Measurements from ENCODE around the gene TBC1D22A.

TBC1D22A gene

DNA sequence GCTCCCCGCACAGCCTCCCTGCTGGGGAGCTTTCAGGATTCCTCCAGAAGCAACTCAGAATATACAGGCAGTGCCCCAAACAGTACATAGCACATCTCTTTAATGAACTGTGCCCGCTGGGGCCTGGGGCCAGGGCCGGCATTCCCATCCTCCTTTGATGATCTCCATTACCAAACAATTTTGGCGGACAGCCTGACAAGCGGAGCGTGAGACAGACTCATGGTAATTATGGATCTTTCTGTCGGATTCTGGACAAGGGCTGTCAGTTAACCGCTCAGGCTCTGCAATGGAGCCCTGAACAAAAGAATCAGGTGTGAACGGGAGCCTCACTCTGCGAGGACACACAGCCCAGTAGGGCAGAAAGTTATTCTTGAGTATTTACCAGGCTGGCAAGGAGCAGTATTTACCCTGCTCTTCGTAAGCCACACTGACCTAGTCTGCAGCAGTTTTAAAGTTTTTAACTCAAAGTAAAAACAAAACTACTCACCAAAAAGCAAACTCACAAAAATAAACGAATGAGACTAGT lies 174.0 kb downstream of the TBC1D22A start:
- Histone ChIP-seq H3K9me2 (ENCODE audit: low read depth, low read length) (no peaks in the 10 kb centered on the region), H2AFZ (ENCODE audit: low read length) (no peak overlapping the region), H3K4me3 (ENCODE audit: low read depth, low read length, poor library complexity, severe bottlenecking) (no peak overlapping the region), H3F3A (ENCODE audit: insufficient read depth, low read length) (no peaks in the 10 kb centered on the region), H3K27ac (ENCODE audit: low read depth, low read length, poor library complexity, severe bottlenecking) (no peak overlapping the region), H3K9ac (ENCODE audit: low read length) (no peak overlapping the region), H3K9me3 (ENCODE audit: low read length) (no peaks in the 10 kb centered on the region), H3K36me3 (ENCODE audit: insufficient read depth, low read length) (peaks cover 6% of the 10 kb centered on the region; the same call in 1 of the 2 replicates), H3K27me3 (ENCODE audit: insufficient read depth, low read length) (no peaks in the 10 kb centered on the region), H4K20me1 (ENCODE audit: insufficient read depth, low read length) (no peaks in the 10 kb centered on the region), H3K79me2 (ENCODE audit: insufficient read depth, low read length) (no peaks in the 10 kb centered on the region), H3K4me2 (ENCODE audit: low read length) (no peak overlapping the region), H3K4me1 (ENCODE audit: insufficient read depth, low read length, severe bottlenecking) (no peaks in the 10 kb centered on the region)
- no peak for TF ChIP-seq EZH2 (IDR thresholded peaks at IDR 0.05; ENCODE audit: borderline replicate concordance, low read length)
- TF ChIP-seq, protein P1, sequence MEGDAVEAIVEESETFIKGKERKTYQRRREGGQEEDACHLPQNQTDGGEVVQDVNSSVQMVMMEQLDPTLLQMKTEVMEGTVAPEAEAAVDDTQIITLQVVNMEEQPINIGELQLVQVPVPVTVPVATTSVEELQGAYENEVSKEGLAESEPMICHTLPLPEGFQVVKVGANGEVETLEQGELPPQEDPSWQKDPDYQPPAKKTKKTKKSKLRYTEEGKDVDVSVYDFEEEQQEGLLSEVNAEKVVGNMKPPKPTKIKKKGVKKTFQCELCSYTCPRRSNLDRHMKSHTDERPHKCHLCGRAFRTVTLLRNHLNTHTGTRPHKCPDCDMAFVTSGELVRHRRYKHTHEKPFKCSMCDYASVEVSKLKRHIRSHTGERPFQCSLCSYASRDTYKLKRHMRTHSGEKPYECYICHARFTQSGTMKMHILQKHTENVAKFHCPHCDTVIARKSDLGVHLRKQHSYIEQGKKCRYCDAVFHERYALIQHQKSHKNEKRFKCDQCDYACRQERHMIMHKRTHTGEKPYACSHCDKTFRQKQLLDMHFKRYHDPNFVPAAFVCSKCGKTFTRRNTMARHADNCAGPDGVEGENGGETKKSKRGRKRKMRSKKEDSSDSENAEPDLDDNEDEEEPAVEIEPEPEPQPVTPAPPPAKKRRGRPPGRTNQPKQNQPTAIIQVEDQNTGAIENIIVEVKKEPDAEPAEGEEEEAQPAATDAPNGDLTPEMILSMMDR (IDR thresholded peaks at IDR 0.05; ENCODE audit: low read length), result no peak

DNA sequence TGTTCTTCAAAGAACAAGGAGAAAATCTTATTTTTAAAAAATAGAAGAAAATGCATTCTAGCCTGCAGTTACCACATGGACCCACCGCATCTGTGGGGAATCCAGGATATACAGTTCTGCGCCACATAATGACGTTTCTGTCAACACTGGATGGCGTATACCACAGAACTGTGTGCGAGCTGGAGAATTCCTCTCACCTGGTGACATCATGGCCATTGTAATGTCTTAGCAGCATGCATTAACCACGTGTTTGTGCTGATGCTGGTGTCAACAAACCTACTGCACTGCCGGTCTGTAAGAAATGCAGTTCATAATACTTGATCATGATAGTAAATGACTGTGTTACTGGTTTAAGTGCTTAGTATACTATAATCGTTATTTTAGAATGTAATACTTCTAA lies 174.7 kb downstream of the TBC1D22A start:
- Histone ChIP-seq H3K9ac (ENCODE audit: low read length) (no peak overlapping the region), H3K79me2 (ENCODE audit: insufficient read depth, low read length) (no peaks in the 10 kb centered on the region), H3F3A (ENCODE audit: insufficient read depth, low read length) (no peaks in the 10 kb centered on the region), H3K4me3 (ENCODE audit: low read depth, low read length, poor library complexity, severe bottlenecking) (no peak overlapping the region), H2AFZ (ENCODE audit: low read length) (no peak overlapping the region), H3K27me3 (ENCODE audit: insufficient read depth, low read length) (no peaks in the 10 kb centered on the region), H3K9me3 (ENCODE audit: low read length) (no peaks in the 10 kb centered on the region), H4K20me1 (ENCODE audit: insufficient read depth, low read length) (no peaks in the 10 kb centered on the region), H3K27ac (ENCODE audit: low read depth, low read length, poor library complexity, severe bottlenecking) (no peak overlapping the region), H3K4me2 (ENCODE audit: low read length) (no peak overlapping the region), H3K36me3 (ENCODE audit: insufficient read depth, low read length) (peaks cover 6% of the 10 kb centered on the region; the same call in 1 of the 2 replicates), H3K9me2 (ENCODE audit: low read depth, low read length) (no peaks in the 10 kb centered on the region), H3K4me1 (ENCODE audit: insufficient read depth, low read length, severe bottlenecking) (no peaks in the 10 kb centered on the region)
- TF ChIP-seq, protein P1 (IDR thresholded peaks at IDR 0.05; ENCODE audit: low read length), result no peak
- no peak for TF ChIP-seq EZH2 (IDR thresholded peaks at IDR 0.05; ENCODE audit: borderline replicate concordance, low read length)

DNA sequence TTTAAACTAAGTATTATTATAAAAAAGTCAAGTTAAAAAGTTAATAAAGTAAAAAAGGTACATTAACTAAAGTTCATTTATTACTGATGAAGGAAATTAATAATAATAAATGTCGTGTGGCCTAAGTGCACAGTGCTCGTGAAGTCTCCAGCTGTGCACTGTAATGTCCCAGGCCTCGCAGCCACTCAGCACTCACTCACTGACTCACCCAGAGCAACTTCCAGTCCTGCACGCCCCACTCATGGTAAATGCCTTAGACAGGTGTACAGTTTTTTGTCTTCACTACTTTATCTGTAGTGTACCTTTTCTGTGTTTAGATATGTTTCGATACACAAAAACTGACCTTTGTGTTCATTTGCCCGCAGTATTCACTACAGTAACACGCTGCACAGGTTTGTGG lies 175.5 kb downstream of the TBC1D22A start:
- Histone ChIP-seq H2AFZ (ENCODE audit: low read length) (no peak overlapping the region), H3K4me2 (ENCODE audit: low read length) (no peak overlapping the region), H3K4me3 (ENCODE audit: low read depth, low read length, poor library complexity, severe bottlenecking) (no peak overlapping the region), H3K9ac (ENCODE audit: low read length) (no peak overlapping the region), H3K4me1 (ENCODE audit: insufficient read depth, low read length, severe bottlenecking) (no peaks in the 10 kb centered on the region), H3K79me2 (ENCODE audit: insufficient read depth, low read length) (no peaks in the 10 kb centered on the region), H3K9me2 (ENCODE audit: low read depth, low read length) (no peaks in the 10 kb centered on the region), H3F3A (ENCODE audit: insufficient read depth, low read length) (no peaks in the 10 kb centered on the region), H4K20me1 (ENCODE audit: insufficient read depth, low read length) (no peaks in the 10 kb centered on the region), H3K36me3 (ENCODE audit: insufficient read depth, low read length) (peaks cover 6% of the 10 kb centered on the region; the same call in 1 of the 2 replicates), H3K9me3 (ENCODE audit: low read length) (no peaks in the 10 kb centered on the region), H3K27me3 (ENCODE audit: insufficient read depth, low read length) (no peaks in the 10 kb centered on the region), H3K27ac (ENCODE audit: low read depth, low read length, poor library complexity, severe bottlenecking) (no peak overlapping the region)
- TF ChIP-seq, protein P1 (IDR thresholded peaks at IDR 0.05; ENCODE audit: low read length), result no peak
- TF ChIP-seq EZH2 (IDR thresholded peaks at IDR 0.05; ENCODE audit: borderline replicate concordance, low read length), result no peak
